Cardiac atrium fibroblast (primary cell): ENCODE measurements around the gene MRAS. TPM values are rescaled to one million over a fixed set of nuclear protein-coding genes. Genes with fewer than 3 reads are reported as not detected.

Experiments
- total RNA-seq: library from RNA; depleted of rRNA; stranded (reverse); fragments of >200 nt; gene quantifications from 2 replicates; pipeline ENCODE4 v1.2.3, GENCODE V29; 2015

MRAS gene
- 11.4 and 20.4 TPM in 2 replicates for total RNA-seq

GRCh38 chr3:138347960-138348753 is at the start of gene MRAS:
TSS of gene MRAS (plus strand) at chr3:138348579. CDS start at chr3:138372884, 24,305 bp downstream.

GRCh38 chr3:138329127-138329983 is 19.0 kb upstream of the MRAS start, which contains the start of gene NME9:
TSS of gene NME9 (minus strand) at chr3:138329851. CDS start at chr3:138329335, 516 bp downstream.

DNA sequence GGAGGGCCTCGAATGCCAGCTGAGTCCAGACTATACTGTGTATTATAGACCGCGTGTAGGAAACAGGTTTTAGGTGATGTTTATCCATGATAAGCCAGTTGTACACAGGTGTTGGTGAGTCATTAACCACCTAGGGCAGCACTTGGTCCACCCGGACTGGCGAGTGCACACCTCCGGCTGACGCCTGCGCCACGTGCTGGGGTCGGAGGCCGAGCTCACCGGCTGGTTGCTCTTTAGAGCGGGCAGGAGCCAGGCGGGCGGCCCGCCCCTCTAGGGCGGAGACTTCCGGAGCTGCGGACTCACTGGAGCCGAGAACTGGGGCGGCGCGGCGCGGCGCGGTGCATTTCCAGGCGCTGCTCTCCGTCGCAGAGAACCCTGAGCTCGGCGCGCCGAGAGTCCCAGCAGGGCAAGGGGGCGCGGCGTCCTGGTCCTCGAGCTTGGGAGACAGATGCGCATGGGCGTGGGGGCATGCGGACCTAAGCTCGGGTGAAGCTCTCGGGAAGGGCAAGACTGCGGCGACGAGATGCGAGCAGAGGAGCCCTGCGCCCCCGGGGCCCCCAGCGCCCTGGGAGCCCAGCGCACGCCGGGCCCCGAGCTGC is 86.0 kb downstream of the MRAS start, which contains the start of gene ESYT3:
TSS of gene ESYT3 (plus strand) at position 341 of the 599 bp plus-strand sequence. CDS start at position 524, 183 bp downstream.

Other genes starting within 250 kb of the MRAS start
- gene DZIP1L, start 233.0 kb upstream of the MRAS start, total RNA-seq, result 3.9 and 5.2 TPM in 2 replicates
- gene A4GNT, start 216.2 kb upstream of the MRAS start, total RNA-seq, result not detected in 2 replicates
- gene DBR1, start 173.7 kb upstream of the MRAS start, total RNA-seq, result 9.7 and 9.9 TPM in 2 replicates
- gene ARMC8, start 161.3 kb upstream of the MRAS start, total RNA-seq, result 32.1 TPM in 2 replicates
- not detected in 2 replicates for gene NME9, start 18.7 kb upstream of the MRAS start, total RNA-seq
- under 0.01 and 0.16 TPM in 2 replicates for gene ESYT3, start 86.0 kb downstream of the MRAS start, total RNA-seq
- gene CEP70, start 245.7 kb downstream of the MRAS start, total RNA-seq, result 3.6 and 7.3 TPM in 2 replicates